Erythroblast (primary cell): ENCODE results near the gene SMIM22.

Experiments used
- GATA1 ChIP-seq: IDR thresholded peaks from 2 replicates; pipeline ENCODE4 v1.6.1; 2011; ENCODE audit warnings: low read depth, mild to moderate bottlenecking, control low read depth, low read length, moderate library complexity
- POLR2A ChIP-seq: IDR thresholded peaks from 2 replicates; pipeline ENCODE4 v1.6.1; 2011; ENCODE audit warnings: mild to moderate bottlenecking, low read length

DNA sequence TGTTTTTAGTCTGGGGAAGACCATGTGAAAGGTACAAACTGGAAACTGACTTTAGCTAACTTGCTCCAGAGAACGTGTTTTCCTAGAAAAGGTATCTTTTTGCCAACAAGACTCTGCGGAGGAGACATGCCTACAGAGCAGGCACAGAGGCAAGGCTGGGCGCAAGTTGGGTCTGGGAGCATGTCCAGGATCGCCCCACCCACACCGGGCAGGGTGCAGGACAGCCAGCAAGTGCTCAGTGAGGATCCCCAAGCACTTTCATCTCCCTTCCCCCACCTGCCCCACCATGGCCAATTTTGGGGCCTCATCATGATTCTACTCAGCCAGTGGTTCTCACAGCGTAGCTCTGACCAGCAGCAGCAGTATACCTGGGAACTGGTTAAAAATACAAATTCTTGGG, 25.5 kb downstream of the SMIM22 start:
- TF ChIP-seq POLR2A = no peak
- no peak for TF ChIP-seq GATA1
